Measurements from ENCODE around the gene CTTN.

Gene CTTN

GRCh38 chr11:70410276-70411205 lies 12.2 kb downstream of the CTTN start:
- DNase-seq, result no peak

DNA sequence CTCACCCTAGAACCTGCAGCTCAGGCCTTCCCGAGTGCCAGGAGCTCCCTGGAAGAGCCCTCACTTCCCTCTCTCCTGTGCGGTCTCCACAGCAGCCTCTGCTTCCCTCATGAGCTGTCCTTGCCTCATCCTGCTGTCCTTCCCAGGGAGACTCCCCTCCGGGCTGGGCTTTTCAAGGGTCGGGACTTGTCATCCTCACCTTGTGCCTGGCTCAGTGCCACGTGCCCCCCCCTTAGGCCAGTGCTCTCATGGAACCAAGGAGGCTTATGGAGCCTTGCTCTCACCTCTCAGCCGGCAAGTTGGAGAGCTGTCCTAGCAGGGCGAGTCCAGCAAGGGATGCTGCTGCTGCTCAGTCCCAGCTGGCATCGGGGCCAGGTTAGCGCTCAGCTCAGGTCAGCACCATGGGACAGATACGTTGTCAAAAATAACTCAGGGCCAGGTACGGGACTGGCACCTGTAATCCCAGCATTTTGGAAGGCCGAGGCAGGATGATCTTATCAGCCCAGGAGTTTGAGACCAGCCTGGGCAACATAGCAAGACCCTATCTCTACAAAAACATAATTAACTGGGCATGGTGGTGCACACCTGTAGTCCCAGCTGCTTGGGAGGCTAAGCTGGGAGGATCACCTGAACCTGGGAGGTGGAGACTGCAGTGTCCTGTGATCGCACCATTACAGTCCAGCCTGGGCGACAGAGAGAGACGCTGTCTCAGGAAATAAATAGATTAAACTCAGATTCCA lies 13.6 kb downstream of the CTTN start:
- no peak for DNase-seq

DNA sequence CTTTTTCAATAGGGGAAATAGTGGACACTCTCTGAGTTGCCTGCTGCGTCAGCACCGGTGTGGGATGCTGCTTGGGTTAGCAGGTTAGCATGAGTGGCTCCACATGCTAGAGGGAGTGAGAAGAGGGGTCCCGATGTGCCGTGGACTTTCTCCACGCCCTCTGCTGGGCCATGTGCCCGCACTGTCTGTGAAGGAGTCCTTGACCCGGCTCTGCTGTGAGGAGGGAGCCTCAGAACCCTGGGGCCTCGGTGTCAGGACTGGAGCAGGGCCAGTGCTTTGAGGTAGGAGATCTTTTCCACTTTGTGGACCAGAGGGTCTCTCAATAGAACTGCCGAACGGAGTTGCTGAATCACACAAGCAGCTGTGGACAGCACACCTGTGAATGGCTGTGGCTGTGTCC lies 14.8 kb downstream of the CTTN start:
- DNase-seq, result no peak

GRCh38 chr11:70414341-70415100 lies 16.2 kb downstream of the CTTN start:
- no peak for DNase-seq

GRCh38 chr11:70415191-70415590 lies 16.9 kb downstream of the CTTN start:
- no peak for DNase-seq

- no peak for DNase-seq
Observed at GRCh38 chr11:70415642-70416395, 17.5 kb downstream of the CTTN start.

- no peak for DNase-seq
Observed at GRCh38 chr11:70416881-70417280, 18.6 kb downstream of the CTTN start.

- DNase-seq, result no peak
Observed at GRCh38 chr11:70418130-70418529, 19.8 kb downstream of the CTTN start.

GRCh38 chr11:70419307-70420007 lies 21.1 kb downstream of the CTTN start:
- DNase-seq, result no peak

- DNase-seq, result no peak
Observed at GRCh38 chr11:70420008-70420464, 21.7 kb downstream of the CTTN start.

- no peak for DNase-seq
Observed at GRCh38 chr11:70420496-70420895, 22.2 kb downstream of the CTTN start.

GRCh38 chr11:70421123-70421522 lies 22.8 kb downstream of the CTTN start:
- no peak for DNase-seq

DNA sequence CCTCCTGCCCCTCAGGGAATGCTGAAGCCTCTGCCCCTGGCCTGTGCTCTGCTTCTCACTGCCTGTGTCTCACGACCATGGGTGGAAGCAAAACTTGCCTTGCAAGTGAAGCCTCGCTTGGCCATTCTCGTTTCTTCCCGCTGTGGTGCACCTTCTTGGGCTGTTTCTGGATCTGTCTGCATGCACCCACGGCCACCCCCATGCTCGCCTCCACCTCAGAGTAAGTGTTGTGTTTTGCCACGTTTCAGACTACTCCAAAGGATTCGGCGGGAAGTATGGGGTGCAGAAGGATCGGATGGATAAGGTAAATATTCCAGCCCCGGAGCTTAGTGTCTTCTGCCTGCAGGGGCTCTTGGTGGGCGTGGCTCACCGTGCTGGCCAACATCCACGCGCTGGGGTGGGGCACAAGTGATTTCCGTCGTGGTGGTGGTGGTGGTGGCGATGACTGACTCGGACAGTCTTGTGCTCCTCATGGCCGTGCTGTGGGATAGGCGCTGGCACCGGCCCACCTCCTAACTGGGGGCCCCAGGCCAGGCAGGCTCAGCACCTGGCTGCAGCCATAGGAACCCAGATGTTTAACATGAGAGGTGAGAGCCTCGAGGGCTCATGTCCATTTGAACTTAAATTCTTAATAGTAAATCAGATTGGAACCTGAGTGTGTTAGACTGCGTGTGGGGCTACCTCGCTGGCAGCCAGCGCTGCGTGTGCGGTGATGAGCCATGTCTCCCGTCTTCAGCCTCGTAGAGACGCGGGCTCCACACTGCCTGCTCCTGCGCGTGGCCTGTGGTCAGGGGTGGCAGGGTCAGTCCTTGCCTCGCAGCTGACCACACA lies 24.6 kb downstream of the CTTN start:
- no peak for DNase-seq

DNA sequence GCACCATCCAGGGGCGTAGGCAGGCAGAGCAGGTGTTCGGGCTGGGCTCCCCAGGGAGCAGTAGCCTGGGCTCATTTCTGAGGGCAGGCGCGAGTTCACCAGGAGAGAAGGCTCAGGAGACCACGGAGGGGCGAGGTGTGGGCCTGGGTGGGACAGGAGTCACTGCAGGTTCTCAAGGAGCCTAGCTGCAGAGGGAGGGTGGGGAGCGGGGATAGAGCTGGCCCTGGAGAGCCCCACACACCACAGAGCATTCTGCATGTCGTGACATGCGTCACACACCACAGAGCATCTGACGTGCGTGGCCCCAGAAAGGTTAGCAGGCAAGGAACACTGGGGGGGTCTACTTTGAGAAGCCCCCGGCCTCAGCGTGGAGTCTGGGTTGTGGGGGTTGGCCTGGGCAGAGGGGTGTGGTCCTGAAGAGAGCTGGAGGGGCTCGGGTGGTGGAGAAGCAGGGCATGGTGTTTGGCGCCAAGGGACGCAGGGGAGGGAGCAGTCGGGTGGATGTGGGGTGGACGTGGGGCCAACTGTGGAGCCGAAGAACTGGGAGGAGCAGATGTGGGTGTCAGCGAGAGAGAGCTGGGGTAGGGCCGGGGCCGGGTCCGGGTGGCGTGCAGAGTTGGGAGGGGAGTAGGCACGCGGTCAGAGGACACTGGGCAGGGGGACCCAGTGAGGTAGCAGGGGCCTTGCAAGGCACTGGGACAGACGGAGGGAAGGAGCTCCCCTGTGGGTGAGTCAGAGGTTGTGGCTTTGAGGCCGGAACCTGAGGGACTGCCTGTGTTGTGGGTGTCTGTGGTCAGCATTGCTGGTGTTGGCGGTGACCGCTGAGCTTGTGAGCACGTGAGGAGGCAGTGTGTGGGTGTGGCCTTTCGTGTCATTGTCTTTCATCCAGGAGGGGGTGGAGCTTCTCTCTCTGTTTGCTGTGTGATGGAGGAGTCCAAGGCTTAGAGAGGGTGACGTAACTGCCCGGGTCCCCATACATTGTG lies 25.5 kb downstream of the CTTN start:
- DNase-seq, result no peak

GRCh38 chr11:70424765-70425344 lies 26.5 kb downstream of the CTTN start:
- no peak for DNase-seq

DNA sequence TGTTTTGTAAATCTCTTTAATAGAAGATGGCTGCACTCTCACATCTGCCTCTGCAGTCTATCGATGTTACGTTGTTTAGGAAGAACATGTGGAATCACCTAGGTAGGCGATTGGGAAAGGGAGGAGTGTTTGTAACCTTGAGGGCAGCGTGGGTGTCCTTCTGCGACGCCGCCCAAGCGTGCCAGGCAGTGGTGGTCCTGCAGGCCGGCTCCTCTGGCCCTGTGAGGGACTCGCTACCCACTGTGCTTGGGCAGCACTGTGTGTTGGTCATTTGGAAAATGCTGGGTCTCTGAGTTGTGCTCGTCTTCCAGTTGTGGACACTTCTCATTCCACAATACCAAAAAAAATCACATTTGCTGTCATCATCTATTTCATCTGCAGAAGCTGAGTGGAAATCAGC lies 29.1 kb downstream of the CTTN start:
- no peak for DNase-seq

GRCh38 chr11:70428701-70429427 lies 30.5 kb downstream of the CTTN start:
- DNase-seq, result no peak

DNA sequence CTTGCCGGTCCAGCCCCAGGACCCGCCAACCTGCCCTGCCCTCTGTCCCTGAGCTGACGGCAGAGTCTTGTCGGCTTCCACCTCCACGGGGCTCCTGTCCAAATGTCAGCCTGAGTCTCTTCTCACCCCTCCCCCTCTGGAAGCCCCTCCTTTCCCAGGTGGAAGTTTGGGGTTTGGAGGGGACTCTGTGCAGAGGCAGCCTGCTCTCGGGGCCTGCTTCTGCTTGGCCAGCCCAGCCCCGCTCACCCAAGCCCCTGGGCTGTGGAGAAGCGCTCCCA lies 31.0 kb downstream of the CTTN start:
- no peak for DNase-seq
